DMS153 (cell line): ENCODE measurements around the gene MAEA.

ENCODE experiments used
- DNase-seq: peaks from one replicate; lab custom pipeline; 2025; lab: John Stamatoyannopoulos, UW

The MAEA gene

GRCh38 chr4:1300466-1301455 lies 11.1 kb downstream of the MAEA start:
- no peak for DNase-seq

- DNase-seq = no peak
Observed at GRCh38 chr4:1302159-1302558, 12.5 kb downstream of the MAEA start.

- DNase-seq = no peak
Observed at GRCh38 chr4:1305261-1305711, 15.6 kb downstream of the MAEA start.

- no peak for DNase-seq
Observed at GRCh38 chr4:1305781-1306455, 16.2 kb downstream of the MAEA start.

- no peak for DNase-seq
Observed at GRCh38 chr4:1307951-1308735, 18.5 kb downstream of the MAEA start.

- no peak for DNase-seq
Observed at GRCh38 chr4:1309261-1310010, 19.7 kb downstream of the MAEA start.

GRCh38 chr4:1310031-1310795 lies 20.5 kb downstream of the MAEA start:
- no peak for DNase-seq

GRCh38 chr4:1310796-1311631 lies 21.3 kb downstream of the MAEA start:
- DNase-seq = no peak

GRCh38 chr4:1312821-1313640 lies 23.3 kb downstream of the MAEA start:
- no peak for DNase-seq

- DNase-seq = no peak
Observed at GRCh38 chr4:1315306-1315705, 25.6 kb downstream of the MAEA start.

- no peak for DNase-seq
Observed at GRCh38 chr4:1315836-1316536, 26.3 kb downstream of the MAEA start.

GRCh38 chr4:1316537-1317168 lies 27.0 kb downstream of the MAEA start:
- DNase-seq = no peak

GRCh38 chr4:1317177-1318045 lies 27.7 kb downstream of the MAEA start:
- no peak for DNase-seq

GRCh38 chr4:1318046-1318375 lies 28.3 kb downstream of the MAEA start:
- DNase-seq = no peak

- no peak for DNase-seq
Observed at GRCh38 chr4:1318488-1319213, 29.0 kb downstream of the MAEA start.

- no peak for DNase-seq
Observed at GRCh38 chr4:1321486-1321885, 31.8 kb downstream of the MAEA start.
